HL-60 (cell line): ENCODE data around the gene DPYD.

Experiments
- DNase-seq, 2 experiments: peaks; one replicate each; pipeline ENCODE4 v3.0.0-alpha.2; 2010 to 2020; ENCODE audit warnings: low read depth in 1 of 2, low spot score in 1 of 2
- H3K27ac ChIP-seq: fragments of 250-450 bp; sonication (Bioruptor Pico); replicated peaks from 2 replicates; pipeline ENCODE4 v1.5.1; 2020; ENCODE audit warnings: mild to moderate bottlenecking, moderate library complexity
- H3K27me3 ChIP-seq: fragments of 250-450 bp; sonication (Bioruptor Pico); 2 replicates; pipeline ENCODE4 v1.5.1; 2021; ENCODE audit warnings: mild to moderate bottlenecking, moderate library complexity; ENCODE audit not compliant: insufficient read depth, poor library complexity, severe bottlenecking
- H3K4me3 ChIP-seq: replicated peaks from 2 replicates; pipeline ENCODE4 v1.5.1; 2011; ENCODE audit warnings: mild to moderate bottlenecking, control low read depth, low read length; ENCODE audit not compliant: insufficient read depth
- CTCF ChIP-seq: IDR thresholded peaks from one replicate; pipeline ENCODE4 v1.5.1; 2011; ENCODE audit warnings: low read length, control low read depth, inconsistent platforms; ENCODE audit not compliant: insufficient read depth
- GABPA ChIP-seq: IDR thresholded peaks from 2 replicates; pipeline ENCODE4 v1.6.1; 2012; ENCODE audit warnings: low read depth
- POLR2AphosphoS5 ChIP-seq: IDR thresholded peaks from 2 replicates; pipeline ENCODE4 v1.6.1; 2012; ENCODE audit warnings: low read depth
- REST ChIP-seq: IDR thresholded peaks from 2 replicates; pipeline ENCODE4 v1.6.1; 2012; ENCODE audit warnings: low read depth; ENCODE audit not compliant: insufficient replicate concordance
- SPI1 ChIP-seq: IDR thresholded peaks from 2 replicates; pipeline ENCODE4 v1.6.1; 2012; ENCODE audit warnings: low read depth, mild to moderate bottlenecking, borderline replicate concordance

The DPYD gene

DNA sequence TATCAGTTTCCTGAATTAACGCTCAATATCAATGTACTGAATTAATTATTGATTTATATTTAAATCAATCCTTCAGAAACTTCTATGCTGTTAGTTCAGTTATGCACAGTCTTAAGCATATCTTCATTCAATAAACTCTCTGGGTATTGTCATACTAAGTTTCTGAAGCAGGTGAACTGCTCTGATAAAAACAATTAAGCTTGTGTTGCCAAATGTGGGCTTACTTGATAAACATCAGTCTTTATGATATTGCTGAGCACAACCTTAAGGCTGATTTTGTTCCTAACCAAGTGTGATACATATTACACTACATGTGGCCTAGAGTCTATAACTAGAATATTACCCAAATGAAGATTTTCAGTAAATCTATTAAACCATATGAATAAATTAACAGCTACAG, 67.6 kb downstream of the DPYD start:
- TF ChIP-seq POLR2AphosphoS5 = no peak
- no peak for TF ChIP-seq CTCF
- Histone ChIP-seq H3K4me3 (no peak overlapping the region), H3K27ac (no peak overlapping the region), H3K27me3 (no peaks in the 10 kb centered on the region)
- no peak for DNase-seq

GRCh38 chr1:97849345-97850340, 71.2 kb downstream of the DPYD start:
- Histone ChIP-seq H3K27ac (peak overlapping the region; percentile 58), H3K4me3 (no peak overlapping the region), H3K27me3 (no peaks in the 10 kb centered on the region)
- DNase-seq = peak; percentile 29 to 58
- peak; percentile 29; the same call in 1 of the 2 replicates for TF ChIP-seq SPI1
- peak; percentile 46 for TF ChIP-seq REST
- TF ChIP-seq GABPA = no peak

GRCh38 chr1:97845805-97846204, 75.0 kb downstream of the DPYD start:
- Histone ChIP-seq H3K4me3 (no peak overlapping the region), H3K27ac (no peak overlapping the region), H3K27me3 (no peaks in the 10 kb centered on the region)
- no peak for DNase-seq
- no peak for TF ChIP-seq GABPA
- no peak for TF ChIP-seq SPI1

- H3K27me3 ChIP-seq = no peaks in the 10 kb centered on the region
- no peak for TF ChIP-seq POLR2AphosphoS5
- TF ChIP-seq SPI1 = no peak
- no peak for TF ChIP-seq GABPA
- TF ChIP-seq CTCF = no peak
- no peak for TF ChIP-seq REST
- no peak for DNase-seq
- no peak overlapping the region for H3K4me3 ChIP-seq
- no peak overlapping the region for H3K27ac ChIP-seq
Observed at GRCh38 chr1:97844552-97845089, 76.2 kb downstream of the DPYD start.
